HG03064 (cell line): ENCODE measurements around the gene ZNF483.
"Not testable (repeated sequence)": the region's sequence is repeated elsewhere in the genome, so short reads cannot be mapped to it uniquely, and the experiment has no call there.

Experiments
- ATAC-seq: cut with Tn5 transposase; IDR thresholded peaks from one replicate; pipeline ENCODE4 v1.9.1; 2021; ENCODE audit warnings: low read depth; ENCODE audit not compliant: unreplicated experiment

Gene ZNF483

DNA sequence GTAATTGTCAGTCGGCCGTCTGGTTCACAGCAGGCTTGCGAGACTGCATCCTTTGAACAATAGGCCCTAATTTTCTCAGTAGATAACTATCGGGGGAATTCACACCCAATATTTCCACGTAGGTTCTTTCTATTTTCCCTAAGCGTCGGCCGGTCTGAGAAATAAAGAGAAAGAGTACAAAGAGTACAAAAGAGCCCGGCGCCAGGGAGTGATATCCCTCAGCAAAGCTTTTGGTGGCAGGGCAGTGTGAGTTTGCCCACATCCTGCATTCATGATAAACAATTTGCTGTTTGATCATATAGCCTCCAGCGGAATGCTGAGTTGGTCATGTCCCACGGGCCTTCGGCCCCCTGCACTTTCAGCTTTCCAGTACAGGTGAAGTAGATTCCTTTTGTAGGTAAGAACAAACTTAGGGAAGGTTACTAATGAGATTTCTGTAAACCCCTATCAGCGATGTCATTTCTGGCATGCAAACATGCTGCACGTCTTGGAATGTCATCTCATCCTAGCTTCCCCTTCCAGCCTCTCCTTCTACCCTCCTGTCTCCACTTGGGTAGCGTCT is 79.2 kb downstream of the ZNF483 start:
- no peak for ATAC-seq

DNA sequence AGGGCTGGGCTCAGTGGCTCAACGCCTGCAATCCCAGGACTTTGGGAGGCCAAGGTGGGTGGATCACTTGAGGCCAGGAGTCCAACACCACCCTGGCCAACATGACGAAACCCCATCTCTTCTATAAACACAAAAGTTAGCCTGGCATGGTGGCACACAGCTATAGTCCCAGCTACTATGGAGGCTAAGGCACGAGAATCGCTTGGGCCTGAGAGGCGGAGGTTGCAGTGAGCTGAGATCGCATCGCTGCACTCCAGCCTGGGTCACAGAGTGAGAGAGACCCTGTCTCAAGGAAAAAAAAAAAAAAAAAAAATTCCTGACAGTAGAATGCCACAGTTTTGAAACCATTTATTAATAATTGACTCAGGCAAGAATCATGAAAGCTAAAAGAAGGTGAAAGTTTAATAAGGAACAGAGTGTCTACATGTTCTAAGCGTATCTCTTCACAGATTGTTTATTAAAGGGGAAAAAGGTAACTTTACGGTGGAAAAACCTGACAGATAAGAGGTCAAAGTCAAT is 80.1 kb downstream of the ZNF483 start:
- no peak for ATAC-seq

DNA sequence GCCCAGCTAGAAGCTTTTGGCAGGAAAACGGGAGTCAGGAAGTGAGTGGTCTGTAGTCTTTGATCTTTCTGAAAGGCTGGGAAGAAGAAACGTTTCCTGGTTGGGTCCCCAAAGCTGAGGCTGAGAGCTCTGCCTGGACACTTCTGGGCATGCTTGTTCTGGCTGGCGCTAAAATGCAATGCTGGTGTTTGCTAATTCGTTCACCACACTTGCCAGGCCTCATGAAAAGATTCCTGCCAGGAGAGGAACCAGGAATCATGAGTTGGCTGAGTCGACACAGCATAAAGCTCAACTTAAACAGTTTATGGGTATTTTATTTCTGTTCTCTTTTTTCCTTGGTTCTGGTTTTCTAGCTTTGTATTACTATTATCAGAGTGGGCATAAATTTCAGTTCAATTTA is 85.2 kb downstream of the ZNF483 start:
- ATAC-seq = no peak

DNA sequence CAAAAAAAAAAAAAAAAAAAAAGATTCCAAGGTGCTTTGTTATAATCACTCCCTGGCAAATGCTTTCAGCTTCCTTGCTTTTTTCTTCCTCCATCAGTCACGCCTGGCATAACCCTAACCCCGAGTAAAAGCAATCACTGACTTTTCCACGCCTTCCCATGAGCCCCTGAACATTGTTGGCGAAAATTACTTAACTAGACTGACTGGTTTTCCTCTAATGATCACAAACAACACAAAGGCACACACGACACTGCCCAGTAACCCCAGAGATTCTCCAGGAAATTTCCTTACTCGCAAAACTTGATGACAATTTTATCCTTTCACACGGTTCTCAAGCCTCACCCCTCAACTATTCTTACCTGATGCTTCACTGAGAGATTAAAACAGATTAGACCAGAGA is 85.9 kb downstream of the ZNF483 start:
- no peak for ATAC-seq

DNA sequence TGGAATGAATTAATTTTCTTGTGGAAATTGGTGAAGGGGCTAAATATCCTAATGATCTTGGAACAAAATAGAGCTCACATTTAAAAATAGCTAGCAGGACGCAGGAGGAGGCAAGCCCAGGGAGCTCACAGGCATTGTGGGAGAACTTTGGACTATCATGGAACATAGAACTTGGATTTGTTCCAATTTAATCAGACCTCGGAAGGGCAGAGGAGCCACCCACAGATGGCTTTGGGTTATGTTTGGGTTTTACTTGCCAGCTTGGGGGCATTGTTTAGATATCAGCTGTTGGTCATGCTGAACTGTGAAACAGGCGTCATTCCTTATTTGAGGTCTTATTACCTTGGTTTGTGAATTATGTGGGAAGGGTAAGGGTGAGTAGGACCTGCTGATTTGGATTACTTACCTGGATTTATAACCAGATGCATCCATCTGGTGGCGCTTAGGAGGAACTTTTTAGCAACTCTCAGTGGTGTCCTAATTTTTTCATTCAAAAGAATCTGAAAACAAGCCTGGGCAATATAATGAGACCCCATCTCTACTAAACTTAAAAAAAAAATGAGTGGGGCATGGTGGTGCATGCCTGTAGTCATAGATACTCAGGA is 88.6 kb downstream of the ZNF483 start:
- no peak for ATAC-seq

DNA sequence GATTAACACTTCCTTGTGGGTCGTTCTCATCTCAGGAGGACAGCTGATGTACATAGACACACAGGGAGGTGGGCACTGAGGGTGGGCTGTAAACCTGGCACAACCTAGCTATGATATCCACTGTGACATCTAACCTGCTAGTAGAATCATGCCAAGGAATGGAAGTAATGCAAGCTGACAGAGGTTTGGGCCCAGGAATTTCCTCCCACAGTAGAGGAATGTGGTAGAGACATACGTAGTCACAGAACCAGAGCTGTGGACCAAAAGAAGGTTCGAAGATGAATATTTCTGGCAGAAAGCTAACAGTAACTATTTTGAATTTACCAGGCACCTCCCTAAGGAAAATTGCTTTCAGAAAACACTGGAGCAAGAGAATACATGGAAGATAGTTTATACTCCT is 90.9 kb downstream of the ZNF483 start:
- no peak for ATAC-seq

DNA sequence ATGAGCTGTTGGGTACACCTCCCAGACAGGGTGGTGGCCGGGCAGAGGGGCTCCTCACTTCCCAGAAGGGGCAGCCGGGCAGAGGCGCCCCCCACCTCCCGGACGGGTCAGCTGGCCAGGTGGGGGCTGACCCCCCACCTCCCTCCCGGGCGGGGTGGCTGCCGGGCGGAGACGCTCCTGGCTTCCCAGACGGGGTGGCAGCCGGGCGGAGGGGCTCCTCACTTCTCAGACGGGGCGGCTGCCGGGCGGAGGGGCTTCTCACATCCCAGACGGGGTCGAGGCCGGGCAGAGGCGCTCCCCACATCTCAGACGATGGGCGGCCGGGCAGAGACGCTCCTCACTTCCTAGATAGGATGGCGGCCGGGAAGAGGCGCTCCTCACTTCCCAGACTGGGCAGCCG is 92.4 kb downstream of the ZNF483 start:
- ATAC-seq = not testable (repeated sequence)

DNA sequence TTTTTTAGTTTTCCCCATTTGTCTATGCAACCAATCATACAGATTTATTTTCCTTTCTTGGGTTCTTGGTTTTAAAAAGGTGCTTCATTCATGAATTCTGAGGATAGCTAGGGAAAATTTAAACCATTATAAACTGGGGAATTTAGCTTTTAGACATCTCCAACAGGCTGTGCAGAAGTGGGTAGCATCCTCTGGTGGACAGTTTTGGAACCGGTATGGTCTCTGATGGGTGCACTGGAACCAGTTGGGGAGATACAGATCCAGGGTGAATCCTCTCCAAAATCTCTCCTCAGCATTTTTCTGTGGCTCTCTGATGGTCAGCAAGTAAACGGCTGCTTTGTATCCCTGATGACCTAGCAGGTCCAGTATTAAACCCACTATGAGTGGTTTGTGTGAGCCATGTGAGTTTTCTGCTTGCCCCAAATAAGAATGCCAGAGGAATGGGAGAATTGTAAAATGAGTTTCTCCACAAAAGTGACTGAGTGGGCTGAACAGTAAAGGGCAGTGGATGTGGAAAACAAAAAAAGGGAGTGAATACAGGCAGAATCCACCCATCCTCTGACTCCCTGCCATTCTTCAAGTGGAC is 97.0 kb downstream of the ZNF483 start:
- no peak for ATAC-seq

DNA sequence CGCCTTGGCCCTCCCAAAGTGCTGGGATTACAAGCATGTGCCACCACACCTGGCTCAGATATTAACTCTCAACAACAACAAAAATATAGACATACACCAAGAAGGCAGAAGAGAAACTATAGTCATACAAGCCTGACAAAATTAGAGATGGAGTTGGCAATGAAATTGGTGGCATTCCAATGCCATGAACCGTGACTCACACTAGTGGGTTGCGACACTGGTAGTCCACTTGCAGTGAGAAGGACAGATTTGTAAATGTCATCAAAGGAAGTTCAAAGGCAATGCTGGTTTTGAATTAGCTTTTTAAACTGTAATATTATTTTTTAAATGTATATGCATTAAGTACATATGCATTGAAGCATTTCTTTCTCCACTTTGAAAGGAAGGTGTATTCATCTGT is 97.6 kb downstream of the ZNF483 start:
- ATAC-seq = no peak
